ENCODE results near the gene PRKCQ.
A peak's percentile ranks its signal among the peaks of the same experiment; 100 is the strongest.

PRKCQ gene

GRCh38 chr10:6525599-6526165 lies 54.4 kb downstream of the PRKCQ start:
- DNase-seq (ENCODE audit: low read depth in 2 of 2): no peak

DNA sequence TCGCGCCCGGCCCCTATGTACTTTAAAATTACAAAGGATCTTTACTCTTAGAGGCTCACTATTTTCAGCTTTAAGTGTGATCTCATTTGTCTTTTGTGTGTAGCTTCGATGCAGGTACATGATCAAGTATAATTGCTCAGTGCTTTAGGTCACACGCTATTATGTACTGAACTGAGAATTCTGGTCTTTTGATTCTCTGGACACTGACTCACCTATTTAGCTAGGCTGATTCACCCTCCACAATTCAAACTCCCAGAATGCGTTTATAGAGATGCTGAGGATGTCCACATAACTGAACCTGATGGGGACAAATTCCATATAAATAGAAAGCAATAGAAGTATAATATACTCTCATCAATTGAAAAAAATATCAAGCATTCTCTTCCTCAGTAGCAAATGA lies 57.8 kb downstream of the PRKCQ start:
- DNase-seq (ENCODE audit: low read depth in 2 of 2): no peak

DNA sequence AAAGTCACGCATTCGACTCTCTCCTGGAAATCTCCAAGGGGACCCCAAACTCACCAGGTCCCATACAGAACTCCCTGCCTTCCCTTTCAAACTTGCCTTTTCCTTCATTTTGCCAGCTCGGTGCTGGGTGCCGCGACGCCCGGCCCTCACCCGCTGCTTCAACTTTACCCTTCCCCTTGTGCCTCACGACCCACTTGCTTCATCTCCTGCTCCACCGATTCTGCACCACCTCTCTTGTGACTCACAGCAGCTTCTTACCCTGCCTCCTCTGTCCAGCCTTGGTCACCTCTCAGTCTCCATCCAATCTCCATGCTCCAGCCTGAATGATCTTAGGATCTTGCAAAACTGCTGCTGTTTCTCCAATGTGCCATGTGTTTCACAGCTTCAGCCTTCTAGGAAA lies 59.9 kb downstream of the PRKCQ start:
- DNase-seq (ENCODE audit: low read depth in 2 of 2): no peak

DNA sequence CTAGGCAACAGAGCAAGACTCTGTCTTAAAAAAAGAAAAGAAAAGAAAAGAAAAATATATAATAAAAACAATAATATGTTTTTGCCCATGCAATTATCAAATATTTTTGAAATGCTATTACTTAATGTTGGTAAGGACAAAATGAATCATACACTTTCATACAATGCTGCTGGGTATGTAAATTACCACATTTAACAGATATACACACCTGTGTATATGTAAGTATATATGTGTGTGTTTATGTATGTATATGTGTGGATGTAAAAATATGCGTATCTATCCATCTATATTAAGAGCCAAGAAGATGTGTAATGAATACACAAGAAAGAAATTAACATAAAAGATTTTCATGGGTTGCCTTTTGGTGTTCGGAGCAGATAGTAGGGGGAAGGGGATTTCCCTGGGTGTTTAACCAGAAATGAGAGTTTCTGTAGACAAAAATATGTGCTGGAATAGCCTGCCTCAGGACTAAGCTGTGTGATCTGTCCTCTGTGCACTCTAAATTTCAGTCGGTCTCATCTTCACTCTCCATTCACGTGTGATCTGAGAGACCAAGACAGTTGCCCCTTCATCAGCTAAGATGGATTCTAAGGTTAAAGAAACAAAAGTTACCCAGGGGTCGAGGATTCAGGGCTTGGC lies 61.2 kb downstream of the PRKCQ start:
- DNase-seq (ENCODE audit: low read depth in 2 of 2): no peak

- no peak for DNase-seq (ENCODE audit: low read depth in 2 of 2)
Measured at GRCh38 chr10:6516929-6517284, 63.2 kb downstream of the PRKCQ start.

DNA sequence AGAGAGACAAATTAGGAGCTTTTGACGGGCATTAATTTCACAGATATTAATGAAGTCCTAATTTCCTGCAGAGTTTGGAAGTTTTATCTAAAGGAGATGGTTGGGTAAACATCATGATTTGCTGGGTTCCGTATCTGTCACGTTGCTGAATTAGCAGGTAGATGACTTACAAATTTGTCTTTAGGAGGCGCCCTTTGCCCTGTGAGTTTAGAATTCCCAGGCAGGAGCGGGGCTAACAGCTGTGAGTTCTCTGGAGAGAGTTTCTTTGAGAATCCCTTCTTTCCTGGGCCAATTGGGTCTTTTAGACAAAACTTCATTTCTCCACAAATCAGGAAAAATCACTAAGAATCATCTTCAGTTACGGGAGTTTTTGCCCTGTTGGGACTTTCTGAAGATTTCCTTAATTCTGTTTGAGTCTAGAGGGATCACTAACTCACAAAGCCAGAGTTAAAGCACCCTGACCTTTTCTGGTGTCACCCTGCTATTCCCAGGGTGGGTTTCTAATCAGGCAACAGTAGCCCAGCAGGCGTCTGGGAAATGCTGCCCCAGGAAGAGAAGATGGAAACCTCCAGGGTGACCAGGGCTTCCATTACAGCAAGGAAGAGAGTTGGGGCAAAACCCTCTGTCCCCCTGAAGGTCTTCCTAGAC lies 63.7 kb downstream of the PRKCQ start:
- no peak for DNase-seq (ENCODE audit: low read depth in 2 of 2)

- DNase-seq (ENCODE audit: low read depth in 2 of 2): no peak
Measured at GRCh38 chr10:6514844-6515780, 65.0 kb downstream of the PRKCQ start.

DNA sequence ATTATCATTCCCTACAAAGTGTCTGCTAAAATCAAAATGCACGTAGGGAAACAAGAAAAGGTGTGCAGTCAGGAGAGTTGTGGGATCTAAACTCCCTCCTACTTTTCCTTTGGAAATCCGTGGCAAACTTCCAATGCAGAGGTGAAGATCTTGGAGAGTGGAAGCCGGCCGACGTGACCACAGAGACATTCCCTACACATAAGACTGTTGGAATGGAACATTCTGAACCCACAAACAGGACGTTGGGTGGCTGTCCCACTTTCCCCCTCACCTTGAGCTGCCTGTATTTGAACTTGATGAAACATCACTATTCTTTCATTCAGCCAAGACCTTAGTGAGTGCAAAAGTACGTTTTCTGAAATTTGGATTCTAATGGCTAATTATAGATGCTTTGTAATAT lies 65.9 kb downstream of the PRKCQ start:
- no peak for DNase-seq (ENCODE audit: low read depth in 2 of 2)

- no peak for DNase-seq (ENCODE audit: low read depth in 2 of 2)
Measured at GRCh38 chr10:6513476-6513875, 66.6 kb downstream of the PRKCQ start.

- DNase-seq (ENCODE audit: low read depth in 2 of 2): no peak
Measured at GRCh38 chr10:6512182-6512581, 67.9 kb downstream of the PRKCQ start.

DNA sequence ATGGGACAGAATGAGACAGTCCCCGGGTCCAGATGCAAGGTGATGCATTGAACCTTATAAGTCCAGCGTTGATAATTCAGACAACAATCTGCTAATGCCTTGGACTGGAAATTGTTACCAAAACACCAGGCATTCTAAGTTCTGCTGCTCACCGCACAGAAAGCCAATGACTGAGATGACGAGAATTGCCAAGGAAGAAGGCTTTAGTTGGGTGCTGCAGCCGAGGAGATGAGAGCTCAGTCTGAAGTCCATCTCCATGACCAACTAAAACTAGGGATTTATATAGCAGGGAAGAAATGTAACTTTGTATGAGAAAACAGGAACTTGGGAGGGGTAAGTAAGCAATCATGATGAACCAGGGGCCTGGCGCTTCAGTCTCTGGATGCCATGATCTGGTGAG lies 68.7 kb downstream of the PRKCQ start:
- no peak for DNase-seq (ENCODE audit: low read depth in 2 of 2)

DNA sequence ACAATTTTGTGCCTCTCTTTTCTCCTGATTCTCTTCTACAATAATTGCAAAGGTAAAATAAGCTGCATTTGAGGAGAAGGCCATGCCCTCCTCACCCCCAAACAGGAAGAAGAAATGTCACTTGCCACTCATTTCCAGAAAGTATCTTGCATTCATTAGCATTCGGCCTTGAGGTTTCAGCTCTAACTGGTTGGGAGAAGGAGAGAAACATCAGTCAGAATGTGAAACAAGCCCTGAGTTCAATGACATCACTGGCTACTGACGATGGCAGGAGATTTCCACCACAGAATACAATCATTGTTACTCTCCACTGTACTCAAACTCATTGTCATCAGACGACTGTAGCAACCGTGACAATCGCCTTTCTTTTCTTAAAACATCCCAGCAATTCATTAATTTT lies 72.8 kb downstream of the PRKCQ start:
- DNase-seq (ENCODE audit: low read depth in 2 of 2): peak in 1 of 2 donors; percentile 34

DNA sequence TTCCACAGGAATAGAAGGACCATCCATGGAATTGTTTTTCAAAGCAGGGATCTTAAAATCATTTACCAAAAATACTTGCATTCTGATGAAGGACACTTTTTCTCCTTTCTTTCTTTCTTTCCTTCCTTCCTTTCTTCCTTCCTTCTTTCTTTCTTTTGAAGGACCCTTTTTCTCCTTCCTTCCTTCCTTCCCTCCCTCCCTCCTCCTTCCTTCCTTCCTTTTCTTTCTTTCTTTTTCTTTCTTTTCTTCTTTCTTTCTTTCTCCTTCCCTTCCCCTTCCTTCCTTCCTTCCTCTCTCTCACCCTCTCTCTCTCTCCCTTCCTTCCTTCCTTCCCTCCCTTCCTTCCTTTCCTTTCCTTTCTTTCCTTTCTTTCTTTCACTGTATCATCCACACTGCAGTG lies 74.8 kb downstream of the PRKCQ start:
- no peak for DNase-seq (ENCODE audit: low read depth in 2 of 2)

- peak in 1 of 2 donors; percentile 49 for DNase-seq (ENCODE audit: low read depth in 2 of 2)
Measured at GRCh38 chr10:6504296-6504695, 75.8 kb downstream of the PRKCQ start.

DNA sequence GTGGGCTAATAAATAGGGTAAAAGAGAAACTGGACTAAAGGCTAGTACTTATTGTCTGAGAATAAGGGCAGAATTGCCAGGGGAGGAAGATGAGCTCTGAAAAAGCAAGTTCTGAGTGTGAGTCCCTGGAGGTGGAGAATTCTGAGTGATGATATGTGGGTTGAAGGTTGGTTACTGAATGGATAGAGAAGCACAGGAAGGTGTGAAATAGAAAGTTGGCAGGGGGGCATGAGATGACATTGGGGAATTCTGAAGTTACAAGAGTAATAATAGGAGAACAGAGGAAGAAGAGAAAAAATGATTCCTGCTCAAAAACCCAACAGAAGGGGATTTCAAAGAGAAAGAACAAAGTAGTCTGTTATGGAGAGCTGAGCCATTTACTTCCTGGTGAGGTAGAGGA lies 76.9 kb downstream of the PRKCQ start:
- no peak for DNase-seq (ENCODE audit: low read depth in 2 of 2)

DNA sequence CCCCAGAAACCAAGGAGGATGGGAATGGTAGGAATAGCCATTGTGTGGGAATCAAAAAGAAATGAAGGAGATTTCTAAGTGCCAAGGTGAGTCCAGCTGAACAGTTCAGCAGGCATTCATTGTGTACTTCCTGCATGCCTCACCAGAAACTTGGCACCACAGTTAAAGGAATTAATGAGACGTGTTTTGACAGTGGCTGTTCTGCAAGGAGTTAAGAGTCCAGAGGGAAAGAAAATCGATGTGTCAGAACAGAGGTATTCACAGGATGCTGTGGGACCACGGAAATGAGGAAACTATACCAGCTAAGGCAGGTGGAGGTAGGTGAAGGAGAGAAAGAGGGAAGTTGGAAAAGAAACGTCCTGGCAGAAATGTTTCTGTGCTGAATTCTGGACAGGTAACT lies 78.1 kb downstream of the PRKCQ start:
- DNase-seq (ENCODE audit: low read depth in 2 of 2): no peak

DNA sequence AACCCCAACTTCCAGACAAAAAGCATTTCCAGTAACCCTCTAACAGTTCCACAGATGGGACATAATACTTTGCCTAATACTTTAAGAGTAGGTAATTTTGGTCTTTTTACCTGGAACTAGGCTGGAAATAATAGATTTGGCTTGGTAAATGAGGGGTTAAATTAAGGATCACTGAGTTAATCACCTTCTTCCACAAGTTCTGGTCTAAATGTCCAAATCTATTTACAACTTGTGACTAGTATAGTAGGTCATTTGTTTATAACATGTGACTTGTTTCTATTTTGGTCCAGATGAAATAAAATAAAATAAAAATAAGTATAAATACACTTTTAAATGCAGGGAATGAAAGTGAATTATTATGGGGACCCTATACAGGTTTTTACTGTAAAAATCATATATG lies 80.1 kb downstream of the PRKCQ start:
- no peak for DNase-seq (ENCODE audit: low read depth in 2 of 2)

DNA sequence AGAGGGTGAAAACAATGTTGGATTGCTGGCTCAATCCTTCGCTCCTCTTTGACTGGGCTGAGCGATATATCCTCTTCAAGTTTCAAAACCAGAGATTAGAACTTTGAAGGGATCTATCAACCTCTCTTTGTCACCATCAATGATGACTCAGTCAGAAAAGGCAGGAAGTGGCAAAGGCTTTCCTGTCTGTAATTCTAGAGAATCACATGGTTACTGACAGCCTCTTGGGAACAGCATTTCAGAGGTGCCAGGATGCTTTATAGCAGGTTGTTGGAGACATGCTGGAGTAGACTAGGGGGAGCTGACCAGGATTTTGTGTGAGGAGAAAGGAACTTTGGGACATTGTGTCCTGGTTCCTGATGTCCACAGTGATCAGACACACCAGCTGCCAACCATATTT lies 81.3 kb downstream of the PRKCQ start:
- DNase-seq (ENCODE audit: low read depth in 2 of 2): no peak

GRCh38 chr10:6497620-6498019 lies 82.5 kb downstream of the PRKCQ start:
- no peak for DNase-seq (ENCODE audit: low read depth in 2 of 2)

- no peak for DNase-seq (ENCODE audit: low read depth in 2 of 2)
Measured at GRCh38 chr10:6494936-6495592, 85.0 kb downstream of the PRKCQ start.

GRCh38 chr10:6494442-6494819 lies 85.6 kb downstream of the PRKCQ start:
- no peak for DNase-seq (ENCODE audit: low read depth in 2 of 2)
